ENCODE results near the gene PSMD6.

Gene PSMD6

DNA sequence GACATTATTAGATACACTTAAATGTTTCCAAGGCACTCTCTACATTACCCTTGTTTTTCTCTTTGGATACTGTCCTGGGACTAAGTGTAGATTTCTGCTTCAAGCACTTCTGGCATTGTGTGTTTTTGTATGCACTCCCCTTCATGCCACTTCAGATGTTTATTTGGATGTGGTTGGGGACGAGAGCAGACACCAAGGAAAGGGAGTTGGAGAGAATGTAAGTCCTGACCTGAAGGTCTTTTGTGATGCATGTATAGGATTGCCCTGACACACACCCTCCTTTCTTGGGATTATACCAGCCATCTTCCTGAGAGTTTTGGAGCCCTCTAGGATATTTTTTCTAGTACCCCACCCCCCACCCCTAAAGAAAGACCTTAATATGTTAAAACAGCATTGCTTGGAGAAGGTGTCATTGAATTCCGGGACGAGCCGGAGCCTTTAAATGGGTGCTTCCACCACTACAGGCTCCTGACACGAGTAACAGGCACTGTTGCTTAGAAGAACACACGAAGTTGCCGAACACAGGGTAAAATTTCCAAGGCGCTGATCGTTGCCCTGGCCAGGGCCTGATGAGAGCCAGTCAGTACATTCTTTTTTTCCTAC is 22.7 kb downstream of the PSMD6 start:
- no peaks in the 10 kb centered on the region for H3K9me3 ChIP-seq (ENCODE audit: insufficient read depth, low read length)
- peaks cover 67% of the 10 kb centered on the region for H3K36me3 ChIP-seq (replicated peaks; ENCODE audit: low read depth, low read length)
- no peaks in the 10 kb centered on the region for H3K79me2 ChIP-seq (ENCODE audit: low read length)
- H3K4me2 ChIP-seq (ENCODE audit: low read length), result no peak overlapping the region
- no peaks in the 10 kb centered on the region for H4K20me1 ChIP-seq (ENCODE audit: insufficient read depth, low read length)
- H2AFZ ChIP-seq (ENCODE audit: low read depth, low read length), result no peak overlapping the region
- H3K4me1 ChIP-seq (ENCODE audit: low read length), result no peaks in the 10 kb centered on the region
- H3K4me3 ChIP-seq (ENCODE audit: low read length), result no peak overlapping the region
- H3K27ac ChIP-seq (ENCODE audit: low read length), result no peak overlapping the region
- TF ChIP-seq, protein P1, sequence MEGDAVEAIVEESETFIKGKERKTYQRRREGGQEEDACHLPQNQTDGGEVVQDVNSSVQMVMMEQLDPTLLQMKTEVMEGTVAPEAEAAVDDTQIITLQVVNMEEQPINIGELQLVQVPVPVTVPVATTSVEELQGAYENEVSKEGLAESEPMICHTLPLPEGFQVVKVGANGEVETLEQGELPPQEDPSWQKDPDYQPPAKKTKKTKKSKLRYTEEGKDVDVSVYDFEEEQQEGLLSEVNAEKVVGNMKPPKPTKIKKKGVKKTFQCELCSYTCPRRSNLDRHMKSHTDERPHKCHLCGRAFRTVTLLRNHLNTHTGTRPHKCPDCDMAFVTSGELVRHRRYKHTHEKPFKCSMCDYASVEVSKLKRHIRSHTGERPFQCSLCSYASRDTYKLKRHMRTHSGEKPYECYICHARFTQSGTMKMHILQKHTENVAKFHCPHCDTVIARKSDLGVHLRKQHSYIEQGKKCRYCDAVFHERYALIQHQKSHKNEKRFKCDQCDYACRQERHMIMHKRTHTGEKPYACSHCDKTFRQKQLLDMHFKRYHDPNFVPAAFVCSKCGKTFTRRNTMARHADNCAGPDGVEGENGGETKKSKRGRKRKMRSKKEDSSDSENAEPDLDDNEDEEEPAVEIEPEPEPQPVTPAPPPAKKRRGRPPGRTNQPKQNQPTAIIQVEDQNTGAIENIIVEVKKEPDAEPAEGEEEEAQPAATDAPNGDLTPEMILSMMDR (IDR thresholded peaks at IDR 0.05; ENCODE audit: low read depth, low read length), result no peak
- TF ChIP-seq EZH2phosphoT487 (IDR thresholded peaks at IDR 0.05; ENCODE audit: low read depth), result no peak
- H3K9ac ChIP-seq (ENCODE audit: low read length), result no peak overlapping the region
- H3K27me3 ChIP-seq (ENCODE audit: low read depth, low read length), result no peaks in the 10 kb centered on the region

DNA sequence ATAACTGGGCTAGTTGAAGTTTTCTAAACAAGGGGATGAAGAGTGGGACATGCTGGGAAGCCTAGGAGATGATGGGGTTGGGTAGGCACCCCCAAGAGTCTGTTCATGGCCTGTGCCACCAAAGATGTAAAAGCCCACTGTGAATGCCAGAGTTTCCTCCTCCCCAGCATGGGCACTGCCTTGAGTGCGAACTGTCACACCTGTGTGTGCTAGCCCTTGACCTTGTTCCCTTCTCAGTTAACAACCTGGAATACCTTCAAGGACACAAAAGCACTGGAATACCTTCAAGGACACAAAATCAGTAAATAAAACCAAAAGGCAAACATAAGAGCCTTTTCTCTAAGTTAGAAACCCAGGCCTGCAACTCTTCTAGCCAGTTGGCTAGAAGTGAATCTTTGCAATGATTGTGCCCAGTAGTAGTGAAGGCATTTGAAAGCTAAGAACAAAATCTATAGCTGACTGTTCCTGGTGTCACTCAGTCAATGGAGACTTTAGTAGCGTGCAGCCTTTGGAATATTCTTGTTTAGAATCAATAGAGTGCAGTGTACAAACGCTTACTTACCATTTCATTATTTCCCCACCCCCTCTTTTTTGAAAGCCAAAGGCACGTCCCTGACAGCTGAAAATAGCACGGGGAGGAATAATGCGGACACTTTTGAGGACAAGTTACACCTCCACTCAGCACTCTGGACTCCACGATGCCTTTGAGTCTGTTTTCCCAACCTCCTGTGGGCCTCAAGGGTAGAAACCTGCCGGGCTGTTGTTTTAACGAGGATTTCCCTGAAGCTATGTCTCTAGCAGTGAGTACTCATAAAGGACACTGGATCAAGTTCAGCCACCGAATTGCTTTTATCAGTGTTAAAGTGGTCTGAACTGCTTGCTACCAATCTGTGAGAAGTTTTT is 24.2 kb downstream of the PSMD6 start:
- Histone ChIP-seq H3K36me3 (replicated peaks; ENCODE audit: low read depth, low read length) (peaks cover 64% of the 10 kb centered on the region), H3K9ac (ENCODE audit: low read length) (no peak overlapping the region), H3K4me1 (ENCODE audit: low read length) (no peaks in the 10 kb centered on the region), H3K4me2 (ENCODE audit: low read length) (no peak overlapping the region), H3K27ac (ENCODE audit: low read length) (no peak overlapping the region), H3K4me3 (ENCODE audit: low read length) (no peak overlapping the region), H3K79me2 (ENCODE audit: low read length) (no peaks in the 10 kb centered on the region), H3K27me3 (ENCODE audit: low read depth, low read length) (no peaks in the 10 kb centered on the region), H4K20me1 (ENCODE audit: insufficient read depth, low read length) (no peaks in the 10 kb centered on the region), H3K9me3 (ENCODE audit: insufficient read depth, low read length) (no peaks in the 10 kb centered on the region), H2AFZ (ENCODE audit: low read depth, low read length) (no peak overlapping the region)
- TF ChIP-seq, protein P1 (IDR thresholded peaks at IDR 0.05; ENCODE audit: low read depth, low read length), result no peak
- no peak for TF ChIP-seq EZH2phosphoT487 (IDR thresholded peaks at IDR 0.05; ENCODE audit: low read depth)

DNA sequence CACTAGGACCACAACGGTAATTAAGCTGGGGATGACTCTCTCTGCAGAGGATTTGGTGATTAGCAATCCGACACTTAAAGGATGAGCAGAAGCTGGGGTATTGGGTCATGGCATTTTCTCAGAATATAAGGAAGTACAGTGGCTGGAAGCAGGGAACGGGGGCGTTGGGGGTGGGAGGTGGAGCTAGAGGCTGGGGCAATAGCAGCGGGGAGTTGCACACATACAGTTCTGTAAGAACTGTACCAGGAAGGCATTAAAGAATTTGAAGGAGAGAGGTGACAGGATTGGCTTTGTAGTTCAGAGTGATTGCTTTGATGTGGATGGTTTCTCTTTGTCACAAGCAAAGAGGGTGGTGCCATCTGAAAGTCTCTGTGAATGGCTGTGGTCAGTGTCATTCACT is 28.2 kb downstream of the PSMD6 start:
- Histone ChIP-seq H3K4me1 (ENCODE audit: low read length) (peaks cover 10% of the 10 kb centered on the region), H3K27ac (ENCODE audit: low read length) (no peak overlapping the region), H3K9ac (ENCODE audit: low read length) (no peak overlapping the region), H3K4me3 (ENCODE audit: low read length) (no peak overlapping the region), H2AFZ (ENCODE audit: low read depth, low read length) (no peak overlapping the region), H3K27me3 (ENCODE audit: low read depth, low read length) (no peaks in the 10 kb centered on the region), H3K9me3 (ENCODE audit: insufficient read depth, low read length) (no peaks in the 10 kb centered on the region), H3K36me3 (replicated peaks; ENCODE audit: low read depth, low read length) (peaks cover 81% of the 10 kb centered on the region), H3K79me2 (ENCODE audit: low read length) (no peaks in the 10 kb centered on the region; the same call in 1 of the 2 replicates), H4K20me1 (ENCODE audit: insufficient read depth, low read length) (0 out of 2 replicates have a peak, but pooled peaks cover 4% of the 10 kb centered on the region), H3K4me2 (ENCODE audit: low read length) (no peak overlapping the region)
- TF ChIP-seq, protein P1 (IDR thresholded peaks at IDR 0.05; ENCODE audit: low read depth, low read length), result no peak
- TF ChIP-seq EZH2phosphoT487 (IDR thresholded peaks at IDR 0.05; ENCODE audit: low read depth), result no peak

DNA sequence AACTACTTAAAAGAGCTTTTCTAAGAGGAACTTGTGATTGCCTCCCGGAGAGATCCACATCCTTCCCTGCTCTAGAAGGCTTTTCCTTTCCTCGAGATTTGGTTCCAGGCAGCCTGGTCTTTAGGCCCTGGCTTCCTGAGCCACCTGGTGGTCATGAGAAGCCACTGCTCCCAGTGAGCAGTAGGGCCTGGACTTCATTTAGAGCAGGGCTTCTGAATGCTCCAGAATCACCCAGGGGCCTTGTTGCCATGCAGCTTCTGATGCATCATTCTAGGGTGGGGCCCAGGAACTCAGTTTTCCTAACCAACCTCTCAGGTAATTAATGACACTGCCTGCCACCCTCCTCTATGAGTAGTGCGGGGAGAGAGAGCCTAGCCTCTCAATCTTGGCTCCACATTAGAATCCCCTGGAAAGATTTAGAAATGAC is 29.6 kb downstream of the PSMD6 start:
- Histone ChIP-seq H3K9me3 (ENCODE audit: insufficient read depth, low read length) (no peaks in the 10 kb centered on the region), H3K4me3 (ENCODE audit: low read length) (no peak overlapping the region), H2AFZ (ENCODE audit: low read depth, low read length) (no peak overlapping the region), H4K20me1 (ENCODE audit: insufficient read depth, low read length) (0 out of 2 replicates have a peak, but pooled peaks cover 4% of the 10 kb centered on the region), H3K27me3 (ENCODE audit: low read depth, low read length) (no peaks in the 10 kb centered on the region), H3K36me3 (replicated peaks; ENCODE audit: low read depth, low read length) (peaks cover 82% of the 10 kb centered on the region), H3K9ac (ENCODE audit: low read length) (no peak overlapping the region), H3K4me1 (ENCODE audit: low read length) (peaks cover 10% of the 10 kb centered on the region), H3K79me2 (ENCODE audit: low read length) (no peaks in the 10 kb centered on the region; the same call in 1 of the 2 replicates), H3K4me2 (ENCODE audit: low read length) (no peak overlapping the region), H3K27ac (ENCODE audit: low read length) (no peak overlapping the region)
- TF ChIP-seq EZH2phosphoT487 (IDR thresholded peaks at IDR 0.05; ENCODE audit: low read depth), result no peak
- TF ChIP-seq, protein P1 (IDR thresholded peaks at IDR 0.05; ENCODE audit: low read depth, low read length), result peak; percentile 90

Measured in OCI-LY3 (cell line).